ENCODE results near the gene BHLHA15.

BHLHA15 gene

GRCh38 chr7:98211221-98211675 is at the start of gene BHLHA15:
TSS of gene BHLHA15 (plus strand) at chr7:98211439. CDS start at chr7:98212310, 871 bp downstream.
- DNase-seq = peak; percentile 74

GRCh38 chr7:98162758-98163157 is 48.5 kb upstream of the BHLHA15 start:
- DNase-seq = no peak

DNA sequence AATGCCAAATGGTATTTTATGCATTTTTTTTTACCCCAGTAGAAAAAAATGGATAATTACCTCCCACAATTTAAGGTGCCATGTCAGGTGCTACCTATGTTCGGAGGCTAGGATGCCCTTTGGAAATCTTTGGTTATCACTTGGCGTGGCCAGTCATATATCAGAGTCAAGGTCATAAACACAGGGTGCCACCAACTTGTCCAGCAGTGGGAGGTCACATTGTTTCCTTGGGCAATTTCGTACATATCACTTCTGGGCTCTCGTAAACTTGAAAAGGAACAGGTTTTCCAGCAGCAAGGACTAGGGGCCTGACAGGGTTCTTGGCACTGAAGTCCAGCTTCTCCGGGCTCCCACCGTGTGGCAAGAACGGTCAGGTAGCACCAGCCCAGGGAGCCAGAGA is 48.0 kb upstream of the BHLHA15 start:
- no peak for DNase-seq

DNA sequence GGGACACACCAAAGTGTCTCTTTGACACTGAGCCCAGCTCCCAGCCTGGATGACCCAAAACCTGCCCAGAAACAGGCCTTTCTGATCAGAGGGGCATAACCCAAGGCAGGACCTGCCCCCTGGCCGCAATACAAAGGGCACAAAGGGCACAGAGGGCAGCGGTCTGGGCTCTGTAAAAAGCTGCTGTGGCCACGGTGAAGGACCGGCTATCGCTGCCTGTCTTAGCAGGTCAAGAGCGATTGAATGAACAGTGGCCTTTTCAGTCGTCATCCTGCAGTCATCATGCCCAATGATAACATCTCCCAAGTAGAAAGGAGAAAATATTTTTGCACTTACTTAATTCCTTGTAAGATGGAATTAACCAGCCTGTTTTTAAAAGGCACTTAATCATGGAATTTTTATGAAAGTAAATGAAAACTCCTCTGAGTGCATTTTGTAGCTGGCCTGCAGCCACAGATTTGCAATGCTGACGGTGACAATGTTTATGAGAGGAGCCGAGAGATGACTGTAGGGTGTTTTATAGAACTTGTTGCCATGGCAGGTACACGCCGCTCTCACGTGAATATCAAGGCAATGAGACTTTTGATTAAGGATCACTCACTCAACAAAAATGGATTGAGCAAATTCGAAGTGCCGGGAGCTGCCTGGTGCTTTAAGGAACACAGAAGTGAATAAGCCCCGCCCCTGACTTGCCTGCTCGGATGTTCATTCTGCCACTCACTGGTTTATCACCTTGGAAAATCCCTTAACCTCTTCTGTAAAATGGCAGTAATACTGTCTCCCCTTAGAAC is 47.3 kb upstream of the BHLHA15 start:
- DNase-seq = no peak

- DNase-seq = peak; percentile 73
Observed at GRCh38 chr7:98165827-98166667, 45.2 kb upstream of the BHLHA15 start.

DNA sequence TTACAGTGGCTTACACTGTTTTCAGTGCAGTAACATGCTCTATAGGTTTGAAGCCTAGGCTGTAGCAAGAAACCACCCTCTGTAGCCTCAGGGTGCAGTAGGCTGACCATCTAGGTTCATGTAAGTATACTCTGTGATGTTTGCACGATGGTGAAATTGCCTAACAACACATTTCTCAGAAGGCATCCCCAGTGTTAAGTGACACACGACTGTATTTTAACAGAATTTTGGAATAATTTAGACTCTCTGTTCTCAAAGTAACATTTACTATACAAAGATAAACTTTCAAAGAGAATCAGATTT is 44.6 kb upstream of the BHLHA15 start:
- DNase-seq = no peak

GRCh38 chr7:98167653-98168052 is 43.6 kb upstream of the BHLHA15 start:
- DNase-seq = no peak

DNA sequence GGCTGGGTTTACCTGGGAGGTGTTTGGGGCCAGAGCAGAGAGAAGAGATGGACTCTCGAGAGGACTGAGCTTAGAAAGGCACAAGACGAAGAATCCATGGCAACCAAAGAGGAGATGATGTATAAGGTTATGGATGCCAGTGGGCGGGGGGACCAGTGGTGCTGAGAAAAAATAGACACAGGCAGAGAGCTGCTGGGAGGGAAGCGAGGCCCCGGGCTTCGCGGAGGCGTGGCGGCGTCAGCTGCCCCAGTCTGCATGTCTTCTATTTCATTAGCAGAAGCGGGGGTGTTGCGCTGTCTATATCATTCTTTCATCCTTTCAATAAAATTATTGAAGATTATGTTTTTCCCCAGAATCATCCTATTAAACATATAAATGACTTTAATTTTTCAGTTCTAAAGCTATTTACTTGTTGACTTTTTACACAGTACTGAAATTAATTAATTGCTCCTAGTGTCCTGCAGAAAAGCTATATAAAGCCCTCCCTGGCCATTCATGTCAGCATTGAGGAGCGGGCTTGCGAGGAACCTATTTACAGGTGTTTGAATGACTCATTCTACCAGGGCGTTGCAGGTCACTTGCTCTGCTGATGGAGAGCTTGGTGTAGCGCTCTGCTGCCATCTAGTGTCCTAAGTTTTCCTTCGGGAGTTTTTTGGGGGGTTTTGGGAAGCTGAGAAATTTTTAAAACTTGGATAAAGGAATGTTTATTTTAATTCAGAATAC is 42.9 kb upstream of the BHLHA15 start:
- DNase-seq = peak; percentile 85

GRCh38 chr7:98168904-98169621 is 42.2 kb upstream of the BHLHA15 start:
- no peak for DNase-seq

DNA sequence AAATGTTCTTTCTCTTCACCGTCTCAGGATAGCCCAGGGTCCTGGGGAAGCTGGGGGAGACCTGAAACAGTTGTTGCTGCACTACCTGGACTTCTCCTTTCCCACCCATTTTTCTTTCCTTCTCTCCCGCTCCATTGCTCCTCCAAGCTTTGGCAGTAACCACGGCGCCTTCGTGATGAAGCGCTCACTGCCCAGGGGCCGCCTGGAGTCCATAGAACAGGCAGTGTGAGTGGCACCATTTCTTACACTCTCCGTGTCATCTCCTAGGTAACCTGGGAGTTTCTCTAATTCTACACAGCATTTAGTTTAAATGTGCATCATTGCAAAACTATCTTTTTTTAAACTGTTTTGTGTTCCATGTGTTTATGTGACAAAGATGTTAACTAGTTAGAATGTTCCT is 40.3 kb upstream of the BHLHA15 start:
- DNase-seq = no peak

DNA sequence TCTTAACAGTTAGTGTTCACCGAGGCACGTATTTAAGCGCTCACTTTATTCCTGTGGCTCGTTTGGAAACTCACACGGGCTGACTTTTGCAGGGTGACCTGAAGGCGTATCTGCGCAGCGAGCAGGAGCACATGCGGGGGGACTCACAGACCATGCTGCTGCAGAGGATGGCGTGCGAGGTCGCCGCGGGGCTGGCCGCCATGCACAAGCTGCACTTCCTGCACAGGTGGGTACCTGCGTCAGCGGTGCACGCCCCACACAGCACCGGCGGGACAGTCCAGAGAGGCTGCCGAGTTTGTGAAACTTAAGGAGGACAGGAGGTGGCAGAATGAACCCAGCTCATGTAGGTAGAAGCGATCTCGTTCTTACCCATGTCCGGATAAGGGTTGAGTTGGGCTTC is 39.8 kb upstream of the BHLHA15 start:
- DNase-seq = no peak

GRCh38 chr7:98174334-98175259 is 36.6 kb upstream of the BHLHA15 start:
- no peak for DNase-seq

DNA sequence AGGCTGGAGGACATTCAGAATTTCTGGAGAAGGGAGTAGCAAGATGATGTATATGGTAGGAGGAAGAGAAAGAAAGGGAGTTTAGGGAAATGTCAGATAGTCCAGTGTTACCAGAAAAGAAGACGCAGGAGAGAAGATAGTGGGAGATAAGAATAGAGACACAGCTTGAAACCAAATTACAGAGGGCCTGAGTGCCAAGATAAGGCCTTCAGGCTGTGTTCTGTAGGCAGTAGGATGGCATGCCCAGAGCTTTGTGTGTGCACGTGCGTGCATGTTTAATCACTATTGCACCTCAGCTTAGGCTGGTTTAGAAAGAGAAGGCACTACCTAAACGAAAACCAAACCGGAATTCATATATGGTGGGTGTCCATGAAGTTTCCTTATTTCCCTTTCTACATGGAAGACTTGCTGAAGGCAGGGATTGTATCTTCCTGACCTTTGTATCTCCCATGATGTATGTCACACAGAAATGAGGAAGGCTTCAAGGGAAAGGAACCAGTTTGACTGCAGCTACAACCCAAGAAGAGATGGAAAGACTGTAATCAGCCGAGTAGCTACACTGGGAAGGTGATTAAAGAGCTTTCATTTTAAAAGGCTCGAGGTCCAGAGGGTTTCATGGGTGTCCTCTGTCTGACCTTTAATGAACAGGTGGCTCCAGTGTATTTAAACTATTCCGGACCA is 35.8 kb upstream of the BHLHA15 start:
- no peak for DNase-seq

GRCh38 chr7:98177553-98177952 is 33.7 kb upstream of the BHLHA15 start:
- no peak for DNase-seq

- DNase-seq = no peak
Observed at GRCh38 chr7:98178321-98178720, 32.9 kb upstream of the BHLHA15 start.

DNA sequence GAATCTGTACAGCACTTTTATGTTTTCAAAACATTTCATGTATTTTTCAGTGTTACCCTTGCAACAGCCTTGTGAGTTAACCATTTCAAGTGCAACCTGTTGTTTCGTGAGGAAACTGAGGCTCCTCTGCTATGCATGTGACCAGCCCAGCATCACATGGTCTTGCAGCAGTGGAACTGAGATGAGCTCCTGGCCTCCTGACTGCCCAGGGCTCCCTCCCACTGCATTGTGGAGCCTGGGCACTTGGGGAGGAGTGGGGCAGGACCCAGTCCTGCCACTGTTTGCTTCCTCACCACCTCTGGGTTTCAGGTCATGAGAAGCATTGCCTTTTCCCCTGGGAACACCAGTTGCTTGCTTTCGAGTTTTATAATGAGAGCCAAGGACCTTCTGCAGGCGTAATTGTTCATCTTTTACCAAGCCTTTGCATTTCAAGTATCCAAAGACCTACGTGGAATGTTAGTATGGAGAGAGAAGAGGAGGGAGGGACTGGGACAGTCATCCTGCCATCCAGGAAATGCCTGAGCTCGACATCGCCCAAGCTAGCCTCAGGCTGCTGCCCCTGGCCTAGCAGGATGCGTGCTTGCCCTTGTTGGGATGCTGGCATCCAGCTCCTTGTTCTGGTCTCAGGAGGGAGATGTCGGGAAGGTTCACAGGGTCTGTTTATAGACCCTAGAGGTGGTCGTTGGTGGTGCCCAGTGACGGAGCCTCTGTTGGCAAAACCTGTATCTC is 32.3 kb upstream of the BHLHA15 start:
- DNase-seq = no peak

GRCh38 chr7:98180751-98181150 is 30.5 kb upstream of the BHLHA15 start:
- DNase-seq = no peak

DNA sequence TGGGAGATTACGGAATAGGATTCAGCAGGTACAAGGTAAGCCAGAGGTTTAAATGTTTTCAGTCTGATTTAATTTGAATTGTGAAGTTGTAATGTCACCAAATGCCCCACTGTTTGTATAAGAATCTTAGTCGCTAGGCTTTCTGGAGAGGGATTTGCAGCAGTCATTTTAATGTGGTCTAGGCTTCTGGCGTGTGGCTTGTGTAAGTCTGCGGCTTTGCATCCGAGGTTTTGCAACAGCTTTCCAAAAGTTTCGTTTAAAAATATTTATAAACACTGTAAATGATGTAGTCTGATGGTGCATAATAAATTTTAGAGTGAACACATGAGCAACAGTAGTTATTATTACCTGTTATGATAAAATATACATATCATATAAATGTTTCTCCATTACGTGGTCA is 26.1 kb upstream of the BHLHA15 start:
- no peak for DNase-seq

- no peak for DNase-seq
Observed at GRCh38 chr7:98186452-98187137, 24.6 kb upstream of the BHLHA15 start.

- no peak for DNase-seq
Observed at GRCh38 chr7:98187138-98187502, 24.1 kb upstream of the BHLHA15 start.

Data from activated effector memory CD4-positive, alpha-beta T cell treated with anti-CD3 and anti-CD28 coated beads, Interleukin-2, amount 50 U/mL, for 16 hours (primary cell).